Stimulated activated naive CD8-positive, alpha-beta T cell treated with anti-CD3 and anti-CD28 coated beads, Interleukin-15, amount 100 ng/mL, for 72 hours (primary cell): ENCODE results near the gene DNAH7.

Source experiments
- ATAC-seq: fragments of 150-1000 bp; cut with Tn5 transposase; 2 replicates; pipeline ENCODE4 v1.10.0; 2021; ENCODE audit warnings: mild to moderate bottlenecking, moderate library complexity
- DNase-seq, 2 donors: peaks; one replicate each; pipeline ENCODE4 v3.0.0; 2021 to 2022
- H3K27ac Mint-ChIP-seq, 2 donors: one replicate each; pipeline ENCODE4 v1.8.0; 2022; ENCODE audit warnings: mild to moderate bottlenecking in 2 of 2, mixed read lengths in 2 of 2, moderate library complexity in 2 of 2
- H3K27me3 Mint-ChIP-seq: one replicate; pipeline ENCODE4 v1.8.0; 2022; ENCODE audit warnings: mixed read lengths
- H3K4me1 Mint-ChIP-seq: one replicate; pipeline ENCODE4 v1.8.0; 2022; ENCODE audit warnings: mild to moderate bottlenecking, mixed read lengths
- H3K4me3 Mint-ChIP-seq, 2 donors: one replicate each; pipeline ENCODE4 v1.8.0; 2022; ENCODE audit warnings: mild to moderate bottlenecking in 2 of 2, mixed read lengths in 2 of 2, moderate library complexity in 1 of 2
- H3K9me3 Mint-ChIP-seq, 2 donors: one replicate each; pipeline ENCODE4 v1.8.0; 2022; ENCODE audit warnings: mixed read lengths in 2 of 2

Gene DNAH7

DNA sequence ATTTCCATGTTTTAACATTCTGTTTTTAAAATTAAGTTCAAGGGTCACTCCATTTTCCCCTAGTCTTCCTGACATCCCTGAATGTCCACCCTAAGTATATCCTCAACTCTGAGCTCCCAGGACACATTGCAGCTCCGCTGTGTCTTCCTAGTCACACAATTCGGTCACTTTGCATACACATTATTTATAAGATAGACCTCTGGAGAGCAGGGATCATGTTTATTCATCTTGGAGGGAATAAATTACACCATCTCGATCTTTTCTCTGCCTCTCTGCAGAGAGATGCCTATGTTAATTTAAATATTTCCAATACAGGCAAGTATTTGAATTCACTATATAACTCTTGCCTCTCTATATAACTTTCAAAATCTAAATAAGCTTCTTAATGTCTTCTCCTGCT, 245.4 kb downstream of the DNAH7 start:
- Mint-ChIP-seq H3K27me3 (no peaks in the 10 kb centered on the region), H3K4me1 (peaks cover 24% of the 10 kb centered on the region), H3K4me3 (no peak overlapping the region), H3K9me3 (peaks cover 0 to 12% of the 10 kb centered on the region in 2 donors), H3K27ac (peak overlapping the region in 1 of 2 donors; percentile 72)
- DNase-seq: no peak
- ATAC-seq: no peak

DNA sequence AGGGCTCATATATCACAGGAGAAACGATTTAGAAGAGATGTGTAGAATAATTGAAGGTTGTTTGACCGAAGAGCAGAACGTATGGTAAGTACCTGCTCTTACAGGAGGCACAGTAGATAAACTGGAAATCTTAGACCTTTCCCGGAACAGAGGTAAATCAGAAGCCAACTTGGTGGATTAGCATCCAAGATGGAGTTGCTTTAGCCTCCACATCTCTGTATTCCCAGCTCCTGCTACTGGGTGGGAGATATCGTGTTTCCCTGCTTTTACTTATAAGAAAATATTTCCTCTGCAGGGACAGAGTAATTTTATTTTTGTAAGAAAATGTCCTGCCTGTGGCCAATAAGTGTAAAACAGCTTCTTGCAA, 247.1 kb downstream of the DNAH7 start:
- Mint-ChIP-seq H3K27me3 (no peaks in the 10 kb centered on the region), H3K9me3 (peaks cover 0 to 12% of the 10 kb centered on the region in 2 donors), H3K27ac (peak overlapping the region; percentile 95 to 96), H3K4me1 (peaks cover 24% of the 10 kb centered on the region), H3K4me3 (peak overlapping the region in 1 of 2 donors; percentile 10)
- no peak for ATAC-seq
- DNase-seq: no peak

DNA sequence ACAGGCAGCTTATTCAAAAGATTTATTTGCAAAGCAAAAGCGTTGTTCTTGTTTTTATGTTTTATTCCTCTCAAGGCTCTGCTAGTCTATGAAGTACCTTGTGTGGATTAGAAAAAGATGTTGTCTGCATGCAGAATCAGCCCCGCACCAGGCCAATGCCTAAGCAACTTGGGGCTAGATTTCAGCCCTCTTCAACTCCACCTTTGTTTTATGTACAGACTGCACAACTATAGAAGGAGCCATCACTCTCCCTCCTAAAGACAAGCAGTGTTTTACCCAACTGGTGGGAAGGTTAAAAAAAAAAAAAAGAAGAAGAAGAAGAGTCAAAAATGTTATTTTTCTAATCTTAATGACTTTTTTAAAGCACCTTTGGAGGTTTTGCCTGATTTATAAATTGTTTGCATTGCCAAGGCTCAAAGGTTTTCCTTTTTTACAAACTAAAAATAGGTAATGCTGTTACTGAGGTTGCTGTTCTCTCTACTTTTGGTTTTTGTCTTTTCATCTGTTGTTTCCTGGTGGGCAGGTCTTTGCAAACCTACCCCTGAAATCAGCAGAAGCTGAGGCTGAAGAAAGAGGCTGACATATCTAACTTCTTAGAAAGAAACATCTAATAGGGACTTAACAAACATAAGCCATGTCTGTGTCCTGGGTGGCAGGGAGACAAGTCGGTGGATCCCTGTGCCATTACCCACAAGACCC, 247.6 kb downstream of the DNAH7 start:
- Mint-ChIP-seq H3K4me1 (peaks cover 24% of the 10 kb centered on the region), H3K27me3 (no peaks in the 10 kb centered on the region), H3K4me3 (peak overlapping the region in 1 of 2 donors; percentile 10), H3K9me3 (peaks cover 0 to 12% of the 10 kb centered on the region in 2 donors), H3K27ac (peak overlapping the region; percentile 95 to 96)
- peak; percentile 40 for ATAC-seq
- DNase-seq: no peak

DNA sequence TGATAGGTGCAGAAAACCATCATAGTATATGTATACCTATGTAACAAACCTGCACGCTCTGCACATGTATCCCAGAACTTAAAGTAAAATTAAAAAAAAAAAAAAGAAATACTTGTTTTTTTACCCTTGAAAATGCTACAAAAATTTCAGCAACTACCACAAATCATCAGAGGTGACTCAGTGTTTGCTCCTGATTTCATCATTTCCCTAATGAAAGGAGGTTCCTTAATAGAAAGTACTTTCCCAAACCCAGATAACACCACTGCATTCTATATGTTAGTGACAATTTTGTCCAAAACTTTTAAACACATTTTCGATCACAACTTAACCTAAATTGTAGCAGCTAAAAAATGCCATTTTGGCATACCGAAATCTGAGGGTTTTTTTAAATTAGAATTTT, 248.3 kb downstream of the DNAH7 start:
- peak; percentile 50 for ATAC-seq
- Mint-ChIP-seq H3K9me3 (peaks cover 0 to 12% of the 10 kb centered on the region in 2 donors), H3K4me1 (peaks cover 24% of the 10 kb centered on the region), H3K4me3 (peak overlapping the region; percentile 20 to 26), H3K27ac (peak overlapping the region; percentile 95 to 96), H3K27me3 (no peaks in the 10 kb centered on the region)
- no peak for DNase-seq

DNA sequence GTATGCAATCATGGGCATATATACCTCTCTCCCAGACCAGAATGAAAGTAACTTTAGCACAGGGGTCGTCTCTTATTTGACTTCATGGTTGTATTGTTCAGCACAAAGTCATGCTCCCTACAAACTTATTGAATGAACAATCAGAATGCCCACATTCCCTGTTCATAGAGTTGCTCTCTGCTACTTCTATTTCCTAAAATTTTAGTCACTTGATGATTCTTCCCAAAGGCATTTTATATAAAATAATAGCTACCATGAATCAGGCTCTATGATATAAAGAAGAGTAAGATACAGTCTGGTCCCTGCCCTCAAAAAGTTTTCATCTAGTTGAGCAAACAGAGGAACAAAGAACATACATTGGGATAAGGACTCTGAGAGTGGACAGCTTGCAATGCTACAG, 249.4 kb downstream of the DNAH7 start:
- Mint-ChIP-seq H3K4me3 (peak overlapping the region in 1 of 2 donors; percentile 43), H3K4me1 (peaks cover 24% of the 10 kb centered on the region), H3K9me3 (peaks cover 0 to 12% of the 10 kb centered on the region in 2 donors), H3K27me3 (no peaks in the 10 kb centered on the region), H3K27ac (peak overlapping the region; percentile 81 to 94)
- DNase-seq (no peak), ATAC-seq (no peak)

DNA sequence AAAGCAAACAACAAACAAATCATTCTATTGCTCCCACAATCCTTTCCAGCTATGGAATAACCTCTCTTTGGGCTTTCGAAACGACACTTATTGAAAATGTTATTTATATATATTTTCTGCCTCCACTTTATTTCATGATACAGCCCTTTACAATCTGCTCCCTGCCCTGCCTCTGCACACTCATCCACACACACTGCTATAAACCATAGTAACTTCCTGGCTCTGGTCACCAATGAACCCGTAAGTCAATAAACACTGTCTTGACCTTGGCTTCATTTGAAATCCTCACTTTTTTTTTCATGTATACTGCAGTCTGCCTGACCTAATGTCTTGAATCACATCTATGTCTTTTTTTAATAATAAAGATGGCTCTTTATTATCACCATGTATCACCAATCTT, 250.1 kb downstream of the DNAH7 start:
- no peaks in the 10 kb centered on the region for H3K27me3 Mint-ChIP-seq
- H3K27ac Mint-ChIP-seq: no peak overlapping the region
- H3K9me3 Mint-ChIP-seq: peaks cover 0 to 12% of the 10 kb centered on the region in 2 donors
- DNase-seq (no peak), ATAC-seq (no peak)
- H3K4me3 Mint-ChIP-seq: no peak overlapping the region
- H3K4me1 Mint-ChIP-seq: peaks cover 24% of the 10 kb centered on the region

DNA sequence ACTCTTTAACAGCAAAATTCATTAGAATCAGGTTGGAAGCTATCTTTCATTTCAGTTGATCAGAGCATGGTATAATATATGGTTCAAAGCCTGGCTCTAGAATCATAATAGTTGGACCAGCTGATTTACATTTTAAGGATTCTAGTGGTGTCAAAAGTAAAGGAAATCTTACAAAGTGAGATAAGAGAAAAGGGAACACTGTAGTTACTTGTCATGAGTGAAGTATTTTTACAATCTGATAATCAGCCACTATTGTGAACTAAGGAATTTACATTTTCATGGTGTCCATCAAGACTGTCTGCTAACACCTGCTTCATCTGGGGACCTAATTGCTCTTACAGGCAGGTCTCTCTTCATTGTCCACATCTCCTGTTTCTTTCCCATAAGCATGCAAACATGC, 250.5 kb downstream of the DNAH7 start:
- DNase-seq: no peak
- no peak for ATAC-seq
- no peak overlapping the region for H3K4me3 Mint-ChIP-seq
- H3K27ac Mint-ChIP-seq: no peak overlapping the region
- peaks cover 24% of the 10 kb centered on the region for H3K4me1 Mint-ChIP-seq
- no peaks in the 10 kb centered on the region for H3K27me3 Mint-ChIP-seq
- H3K9me3 Mint-ChIP-seq: peaks cover 0 to 12% of the 10 kb centered on the region in 2 donors

DNA sequence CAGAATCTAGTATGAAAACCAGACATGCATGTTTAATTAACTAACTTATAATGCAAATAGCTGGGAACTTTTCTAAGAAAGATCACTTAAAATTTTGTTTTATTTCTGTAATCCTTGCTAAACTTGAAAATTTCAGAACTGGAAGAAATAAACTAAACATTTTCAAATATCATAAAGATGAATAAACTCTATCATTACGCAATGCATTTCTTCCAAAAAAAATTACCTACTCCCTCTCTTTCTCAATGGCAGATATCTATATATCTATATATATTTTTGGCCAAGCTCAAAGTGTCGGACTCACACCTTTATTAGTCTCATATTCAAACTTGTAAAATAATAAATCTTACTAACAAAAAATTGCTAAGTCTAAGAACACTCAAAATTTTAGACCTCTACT, 253.6 kb downstream of the DNAH7 start:
- ATAC-seq (no peak), DNase-seq (no peak)
- no peak overlapping the region for H3K27ac Mint-ChIP-seq
- H3K4me3 Mint-ChIP-seq: no peak overlapping the region
- peaks cover 0 to 12% of the 10 kb centered on the region in 2 donors for H3K9me3 Mint-ChIP-seq
- H3K27me3 Mint-ChIP-seq: no peaks in the 10 kb centered on the region
- H3K4me1 Mint-ChIP-seq: peaks cover 9% of the 10 kb centered on the region

DNA sequence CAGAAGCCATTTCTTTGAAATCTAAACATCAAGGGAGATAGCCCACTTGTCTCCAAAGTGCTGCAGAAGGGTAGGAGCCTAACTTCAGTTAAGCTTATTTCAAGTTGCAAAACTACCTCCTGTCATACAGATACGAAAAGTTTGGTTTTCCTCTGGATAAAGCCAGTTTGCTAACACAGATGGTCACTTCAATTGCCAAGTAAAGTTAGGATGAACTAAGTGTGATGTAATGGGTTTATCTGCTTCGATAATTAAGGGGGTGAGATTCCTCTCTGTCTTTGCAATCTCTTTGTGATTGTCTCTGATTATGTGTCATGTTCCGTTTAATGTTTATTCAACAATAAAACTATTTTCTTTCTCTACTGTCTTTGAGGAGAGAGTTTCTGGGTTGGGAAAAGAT, 255.2 kb downstream of the DNAH7 start:
- Mint-ChIP-seq H3K9me3 (no peaks in the 10 kb centered on the region), H3K27ac (peak overlapping the region in 1 of 2 donors; percentile 73), H3K4me3 (no peak overlapping the region), H3K4me1 (no peaks in the 10 kb centered on the region), H3K27me3 (no peaks in the 10 kb centered on the region)
- no peak for ATAC-seq
- no peak for DNase-seq

DNA sequence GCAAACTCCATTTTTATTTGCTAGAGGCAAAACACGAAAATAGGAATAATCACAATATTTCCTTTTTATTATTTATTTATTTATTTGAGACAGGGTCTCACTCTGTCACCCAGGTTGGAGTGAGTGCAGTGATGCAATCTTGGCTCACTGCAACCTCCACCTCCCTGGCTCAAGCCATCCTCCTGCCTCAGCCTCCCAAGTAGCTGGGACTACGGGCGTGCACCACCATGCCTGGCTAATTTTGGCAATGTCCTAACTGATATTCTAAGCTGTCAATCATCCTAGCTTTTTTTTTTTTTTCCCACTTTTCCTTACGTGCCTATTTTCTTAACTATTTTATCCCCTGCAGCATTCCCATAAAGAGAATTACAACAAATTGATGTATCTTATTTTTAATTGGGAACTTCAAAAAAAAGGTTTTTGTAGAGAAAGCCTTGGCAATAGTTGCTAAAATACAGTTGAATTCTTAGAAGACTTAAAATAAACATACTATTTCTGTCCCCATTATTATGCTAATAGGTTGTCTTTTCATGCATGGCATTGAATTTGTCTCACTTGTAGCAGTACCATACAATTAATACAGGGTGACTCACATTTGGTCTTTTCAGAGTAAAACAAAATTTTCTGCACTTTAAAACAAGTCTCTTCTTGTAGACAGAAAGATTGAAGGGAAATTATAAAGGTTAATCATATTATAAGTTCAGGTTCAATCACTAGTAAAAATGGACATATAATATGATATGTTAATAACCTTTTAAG, 258.1 kb downstream of the DNAH7 start:
- Mint-ChIP-seq H3K27me3 (no peaks in the 10 kb centered on the region), H3K27ac (no peak overlapping the region), H3K4me1 (no peaks in the 10 kb centered on the region), H3K4me3 (no peak overlapping the region), H3K9me3 (no peaks in the 10 kb centered on the region)
- DNase-seq (no peak), ATAC-seq (no peak)

DNA sequence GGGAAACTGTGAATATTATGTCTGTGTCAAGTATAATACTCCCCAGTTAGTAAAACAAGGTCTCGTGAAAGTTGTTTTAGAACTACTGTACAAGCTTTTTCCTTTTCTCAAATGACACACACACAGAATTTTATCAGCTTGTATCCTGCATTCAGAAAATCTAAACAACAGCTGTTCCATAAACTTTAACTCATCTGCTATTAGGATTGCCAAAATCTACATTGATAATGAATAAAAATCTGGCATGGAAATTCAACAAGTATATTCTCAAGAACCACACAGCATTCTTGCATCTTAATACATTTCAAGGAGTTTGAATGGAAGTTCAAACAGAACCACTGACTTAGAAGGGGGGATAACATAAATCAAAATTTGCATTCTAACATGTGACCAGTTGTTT, 260.4 kb downstream of the DNAH7 start:
- Mint-ChIP-seq H3K27ac (no peak overlapping the region), H3K4me1 (no peaks in the 10 kb centered on the region), H3K27me3 (no peaks in the 10 kb centered on the region), H3K9me3 (no peaks in the 10 kb centered on the region), H3K4me3 (no peak overlapping the region)
- no peak for ATAC-seq
- no peak for DNase-seq

DNA sequence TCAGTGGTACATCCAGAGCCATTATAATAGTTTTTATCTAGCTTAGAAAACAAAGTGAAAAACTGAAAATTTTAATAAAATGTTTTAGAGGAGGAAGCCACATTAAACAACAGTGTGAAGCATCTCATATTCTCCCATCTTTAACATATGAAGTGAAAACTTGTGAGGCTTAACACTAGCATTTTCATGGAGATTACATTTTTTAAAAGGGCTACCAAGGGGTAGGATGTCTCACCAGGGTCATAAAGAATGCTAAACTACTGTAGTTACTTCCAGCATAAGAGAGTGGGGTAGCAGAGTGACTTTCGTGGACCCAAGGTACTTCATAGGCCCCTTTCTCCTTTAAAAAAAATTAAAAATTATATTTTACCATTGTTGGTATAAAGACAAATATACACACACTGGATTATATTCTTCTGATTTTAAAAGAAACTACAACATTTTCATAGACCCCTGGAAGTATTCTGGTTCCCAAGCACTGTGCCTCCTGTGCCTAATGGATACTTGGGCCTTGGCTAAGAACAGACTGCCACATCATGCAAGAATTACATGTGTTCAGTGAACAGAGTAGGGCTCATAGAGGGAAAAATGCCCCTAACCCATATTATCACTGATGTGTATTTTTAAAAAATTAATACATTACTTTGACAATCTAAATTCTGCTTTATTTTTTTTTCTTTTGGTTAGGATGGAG, 263.2 kb downstream of the DNAH7 start:
- Mint-ChIP-seq H3K27ac (no peak overlapping the region), H3K27me3 (no peaks in the 10 kb centered on the region), H3K4me3 (no peak overlapping the region), H3K9me3 (no peaks in the 10 kb centered on the region), H3K4me1 (no peaks in the 10 kb centered on the region)
- ATAC-seq (no peak), DNase-seq (no peak)

DNA sequence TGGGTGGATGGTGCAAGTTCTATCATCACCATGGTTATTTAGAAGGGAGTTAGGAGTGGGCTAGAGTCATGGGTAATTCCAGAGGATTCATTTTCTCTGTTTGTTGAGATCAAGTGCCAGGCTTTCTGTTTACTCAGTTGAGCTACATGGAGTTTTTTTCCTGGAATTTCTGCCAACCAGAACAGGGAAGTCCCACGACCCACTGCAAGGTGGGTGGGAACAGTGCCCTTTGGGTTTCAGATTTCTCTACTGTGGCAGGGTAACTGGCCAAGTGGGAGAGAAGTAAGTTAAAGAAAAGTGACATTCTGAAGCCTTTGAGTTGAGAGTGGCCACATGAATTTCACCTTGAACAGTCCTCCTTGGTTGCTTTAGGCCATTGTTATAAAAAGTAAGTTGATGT, 272.8 kb downstream of the DNAH7 start:
- no peaks in the 10 kb centered on the region for H3K27me3 Mint-ChIP-seq
- no peak overlapping the region for H3K27ac Mint-ChIP-seq
- H3K4me1 Mint-ChIP-seq: no peaks in the 10 kb centered on the region
- H3K9me3 Mint-ChIP-seq: peaks cover 0 to 6% of the 10 kb centered on the region in 2 donors
- ATAC-seq (no peak), DNase-seq (no peak)
- H3K4me3 Mint-ChIP-seq: no peak overlapping the region

DNA sequence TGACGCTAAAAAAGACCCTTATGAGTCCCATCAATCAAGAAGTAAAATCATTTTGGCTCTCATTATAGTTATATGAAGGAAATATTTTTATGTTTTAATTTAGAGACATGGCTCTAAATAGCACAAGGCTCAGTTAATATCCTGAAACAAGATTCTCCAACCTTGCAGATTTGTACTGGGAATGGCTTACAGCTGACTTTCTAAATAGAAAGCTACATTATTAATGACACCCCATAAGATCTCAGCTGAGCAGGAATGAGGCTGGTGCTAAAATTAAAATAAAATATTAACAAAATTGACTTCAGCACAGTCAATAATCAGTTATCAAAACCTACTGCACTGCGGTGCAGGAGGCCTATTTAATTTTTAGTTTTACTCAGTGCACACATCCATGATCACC, 274.8 kb downstream of the DNAH7 start:
- Mint-ChIP-seq H3K9me3 (peaks cover 11 to 26% of the 10 kb centered on the region in 2 donors), H3K27ac (no peak overlapping the region), H3K4me1 (no peaks in the 10 kb centered on the region), H3K27me3 (no peaks in the 10 kb centered on the region), H3K4me3 (no peak overlapping the region)
- no peak for DNase-seq
- ATAC-seq: no peak

DNA sequence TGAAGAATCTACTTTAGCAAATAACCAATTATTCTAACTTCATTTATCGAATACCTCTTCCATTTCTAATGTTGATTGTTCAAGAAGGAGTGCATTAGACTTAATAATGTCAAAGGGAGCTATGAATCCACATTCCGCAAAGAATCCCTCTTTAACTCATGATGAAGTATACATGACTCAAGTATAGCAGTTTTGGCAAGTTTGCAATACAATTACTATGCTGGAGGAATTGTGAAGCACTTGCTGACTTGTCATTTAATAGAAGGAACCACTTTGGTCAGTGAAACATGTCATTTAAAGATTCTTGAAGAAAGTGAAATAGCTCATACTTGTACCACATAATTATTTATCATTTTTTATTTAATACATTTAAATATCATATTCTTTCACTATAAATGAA, 286.5 kb downstream of the DNAH7 start:
- H3K27ac Mint-ChIP-seq: no peak overlapping the region
- ATAC-seq: no peak
- H3K27me3 Mint-ChIP-seq: peaks cover under 1% of the 10 kb centered on the region
- no peaks in the 10 kb centered on the region for H3K4me1 Mint-ChIP-seq
- no peaks in the 10 kb centered on the region for H3K9me3 Mint-ChIP-seq
- no peak for DNase-seq
- no peak overlapping the region for H3K4me3 Mint-ChIP-seq

DNA sequence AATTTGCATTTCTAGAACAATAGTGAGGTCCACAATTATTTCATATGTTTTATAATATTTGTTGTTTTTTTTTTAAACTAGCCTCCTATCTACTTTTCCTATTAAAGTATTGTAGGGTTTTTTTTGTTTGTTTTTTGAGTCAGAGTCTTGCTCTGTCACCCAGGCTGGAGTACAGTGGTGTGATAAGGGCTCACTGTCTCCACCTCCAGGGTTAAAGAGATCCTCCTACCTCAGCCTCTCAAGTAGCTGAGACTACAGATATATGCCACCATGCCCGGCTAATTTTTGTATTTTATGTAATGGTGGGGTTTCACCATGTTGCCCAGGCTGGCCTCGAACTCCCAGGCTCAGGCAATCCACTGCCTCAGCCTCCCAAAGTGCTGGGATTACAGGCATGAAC, 289.1 kb downstream of the DNAH7 start:
- no peak for DNase-seq
- Mint-ChIP-seq H3K27me3 (no peaks in the 10 kb centered on the region), H3K27ac (peak overlapping the region in 1 of 2 donors; percentile 33), H3K4me3 (no peak overlapping the region), H3K4me1 (no peaks in the 10 kb centered on the region), H3K9me3 (no peaks in the 10 kb centered on the region)
- ATAC-seq: no peak
